SW 1271 (cell line): ENCODE measurements around the gene NBAS.

Source experiments
- DNase-seq, 2 experiments: peaks; one replicate each; lab custom pipeline; 2025; lab: John Stamatoyannopoulos, UW

NBAS gene

DNA sequence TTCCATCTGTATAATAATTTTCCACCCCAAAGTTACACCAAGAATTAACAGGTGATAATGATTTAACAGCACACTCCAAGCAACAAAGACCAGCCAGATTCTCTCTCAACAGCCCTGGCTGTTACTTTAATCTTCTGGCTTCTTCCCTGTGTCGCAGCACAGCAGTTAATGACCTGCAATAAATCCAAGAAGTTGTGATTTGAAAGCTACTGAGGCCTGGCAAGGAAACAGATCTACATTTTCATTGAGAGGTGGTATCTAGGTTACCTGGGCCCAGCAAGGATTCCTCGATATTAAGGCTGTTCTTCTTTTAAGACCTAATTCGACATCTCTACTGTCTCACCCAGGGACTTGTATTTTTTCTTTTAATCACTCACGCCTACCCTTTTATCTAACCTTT, 433.8 kb downstream of the NBAS start:
- no peak for DNase-seq

DNA sequence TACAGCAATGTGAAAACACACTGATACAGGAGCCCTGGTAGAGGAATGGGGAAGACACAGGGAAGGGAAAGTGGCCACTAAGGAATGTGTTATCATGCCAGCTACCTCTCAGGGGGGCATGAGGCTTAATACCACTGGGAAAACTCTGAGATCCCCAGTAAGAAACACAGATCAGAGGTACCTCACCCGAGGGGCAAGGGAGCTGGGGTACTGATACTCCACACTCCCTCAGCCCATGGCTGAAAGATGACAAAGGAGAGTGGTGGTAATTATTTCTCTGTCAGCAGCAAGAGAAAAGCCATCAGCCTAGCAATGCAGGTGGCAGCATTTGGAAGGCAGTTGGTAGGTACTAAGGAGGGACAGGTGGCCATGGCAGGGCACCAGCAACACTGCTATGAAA, 434.8 kb downstream of the NBAS start:
- DNase-seq, result no peak

DNA sequence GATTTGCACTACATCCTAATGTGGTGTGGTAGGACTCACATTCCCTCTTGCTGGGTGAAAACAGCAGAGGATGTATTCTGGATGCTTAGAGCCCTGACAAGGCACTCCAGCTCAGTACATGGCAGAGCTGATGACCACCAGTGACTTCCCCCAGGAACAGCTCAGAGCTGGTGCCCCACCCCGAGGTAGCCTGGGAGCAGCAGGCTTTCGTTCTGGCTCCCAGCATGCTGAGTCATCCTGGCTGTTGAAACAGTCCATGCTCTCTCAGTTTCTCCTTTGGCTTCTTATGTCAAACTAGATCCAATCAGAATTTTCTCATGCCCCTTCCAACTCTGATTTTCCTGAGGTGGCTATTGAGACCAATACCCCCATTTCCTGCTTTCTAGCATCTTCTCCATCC, 438.2 kb downstream of the NBAS start:
- no peak for DNase-seq

DNA sequence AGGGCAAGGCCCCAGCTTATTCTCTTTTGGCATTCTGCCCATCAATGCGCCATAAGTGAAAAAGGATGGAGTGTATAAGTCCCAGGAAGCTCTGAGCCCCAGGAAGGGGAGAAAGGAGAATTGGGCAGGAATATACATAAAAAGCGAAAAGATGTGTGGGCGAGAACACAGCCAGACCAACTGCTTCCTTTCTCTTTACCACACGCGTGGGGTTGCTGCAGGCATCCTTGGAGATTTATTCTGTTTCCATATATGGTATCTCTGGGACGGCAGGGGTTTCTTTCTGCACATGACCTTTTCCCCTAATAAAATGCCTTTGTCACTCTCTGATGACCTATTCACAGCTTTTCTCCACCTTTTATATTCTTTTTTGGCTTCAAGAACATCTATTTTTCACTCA, 440.5 kb downstream of the NBAS start:
- DNase-seq, result no peak

DNA sequence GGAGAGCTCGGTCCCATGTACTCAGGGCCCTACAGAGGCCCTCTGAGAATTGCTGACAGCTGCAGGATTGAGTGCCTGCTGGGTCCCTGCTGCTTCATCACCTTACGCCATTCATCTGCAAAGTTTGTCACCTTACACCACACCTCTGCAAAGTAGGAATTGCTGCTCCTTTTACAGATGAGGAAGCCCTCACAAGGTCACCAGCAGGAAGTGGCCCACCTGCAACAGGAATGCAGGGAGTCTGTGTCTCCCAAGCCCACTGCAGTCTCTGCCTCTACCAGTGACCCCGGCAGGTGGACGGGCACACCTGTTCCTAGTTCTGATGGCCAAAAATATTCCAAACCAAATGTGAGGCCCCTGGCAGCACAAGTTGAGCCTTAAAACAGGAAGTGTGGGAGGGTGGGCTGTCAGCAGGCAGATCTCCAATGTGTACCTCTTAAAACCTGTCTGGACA, 441.4 kb downstream of the NBAS start:
- DNase-seq, result no peak

DNA sequence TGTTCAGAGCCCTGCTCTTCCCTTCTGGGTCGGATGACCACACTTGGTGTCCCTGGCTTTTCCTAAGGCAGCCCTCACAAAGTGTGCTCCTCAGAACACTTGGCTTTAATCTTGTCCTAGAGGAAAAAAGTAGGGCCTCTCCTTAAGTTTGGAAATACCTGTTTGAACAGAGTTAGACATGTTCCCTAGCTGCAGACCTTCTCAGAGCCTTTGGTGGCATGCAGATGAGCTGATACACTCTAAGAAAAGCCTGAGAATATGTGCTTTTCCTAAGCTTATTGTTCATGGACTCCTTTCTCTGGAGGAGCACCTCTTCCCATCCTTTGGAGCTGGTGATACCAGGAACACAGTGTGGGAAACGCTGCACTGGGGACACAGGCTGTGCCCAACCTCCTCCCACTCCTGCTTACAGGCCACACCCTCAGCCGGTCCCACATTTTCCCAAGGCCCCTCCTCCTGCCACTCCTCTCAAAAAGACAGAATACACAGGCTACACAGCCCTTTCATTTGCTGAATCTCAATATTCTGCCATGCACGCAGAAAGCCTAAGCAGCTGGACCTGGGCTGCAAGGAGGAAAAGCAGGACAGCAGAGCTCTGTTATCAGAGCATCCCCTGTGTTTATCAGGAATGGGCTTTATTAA, 443.6 kb downstream of the NBAS start:
- DNase-seq, result no peak
